Mesendoderm (in vitro differentiated cells): ENCODE measurements around the gene CD1E. TPM values are rescaled to one million over a fixed set of nuclear protein-coding genes. Genes with fewer than 3 reads are reported as not detected.

Source experiments
- DNase-seq: peaks from one replicate; pipeline ENCODE4 v3.0.0; 2013
- H2AK5ac ChIP-seq: 2 replicates; pipeline ENCODE4 v1.6.1; 2013; ENCODE audit warnings: low read length, inconsistent platforms
- H2BK120ac ChIP-seq: 2 replicates; pipeline ENCODE4 v1.6.1; 2013; ENCODE audit warnings: low read depth, mild to moderate bottlenecking, low read length, moderate library complexity, mixed read lengths
- H2BK15ac ChIP-seq: replicated peaks from 2 replicates; pipeline ENCODE4 v1.6.1; 2013; ENCODE audit warnings: low read depth, mild to moderate bottlenecking, moderate library complexity
- H2BK5ac ChIP-seq: 2 replicates; pipeline ENCODE4 v1.6.1; 2013; ENCODE audit warnings: low read length, inconsistent platforms
- H3K18ac ChIP-seq: 2 replicates; pipeline ENCODE4 v1.6.1; 2013; ENCODE audit warnings: mild to moderate bottlenecking, low read length, mixed read lengths
- H3K23ac ChIP-seq: one replicate; pipeline ENCODE4 v1.6.1; 2013; ENCODE audit warnings: low read length
- H3K27ac ChIP-seq: 2 replicates; pipeline ENCODE4 v1.5.1; 2013; ENCODE audit warnings: low read depth, mild to moderate bottlenecking, inconsistent platforms, low read length, moderate library complexity
- H3K27me3 ChIP-seq: 2 replicates; pipeline ENCODE4 v1.6.1; 2013; ENCODE audit warnings: low read length, control low read depth, mild to moderate bottlenecking, inconsistent platforms; ENCODE audit not compliant: insufficient read depth, poor library complexity
- H3K36me3 ChIP-seq: 2 replicates; pipeline ENCODE4 v1.6.1; 2013; ENCODE audit warnings: low read length, inconsistent platforms; ENCODE audit not compliant: control insufficient read depth, insufficient read depth
- H3K4ac ChIP-seq: one replicate; pipeline ENCODE4 v1.6.1; 2013; ENCODE audit warnings: low read depth, mild to moderate bottlenecking, low read length, moderate library complexity
- H3K4me1 ChIP-seq: 2 replicates; pipeline ENCODE4 v1.6.1; 2013; ENCODE audit warnings: low read depth, low read length, inconsistent platforms; ENCODE audit not compliant: control insufficient read depth
- H3K4me2 ChIP-seq: 2 replicates; pipeline ENCODE4 v1.6.1; 2013; ENCODE audit warnings: low read length
- H3K4me3 ChIP-seq: 2 replicates; pipeline ENCODE4 v1.5.1; 2013; ENCODE audit warnings: mild to moderate bottlenecking, low read length
- H3K56ac ChIP-seq: one replicate; pipeline ENCODE4 v1.6.1; 2013; ENCODE audit warnings: low read length
- H3K79me1 ChIP-seq: 2 replicates; pipeline ENCODE4 v1.6.1; 2013; ENCODE audit warnings: low read length, inconsistent platforms
- H3K79me2 ChIP-seq: 2 replicates; pipeline ENCODE4 v1.6.1; 2013; ENCODE audit warnings: mild to moderate bottlenecking, low read length; ENCODE audit not compliant: control insufficient read depth, insufficient read depth
- H3K9ac ChIP-seq: 2 replicates; pipeline ENCODE4 v1.6.1; 2013; ENCODE audit warnings: low read length, inconsistent platforms
- H4K5ac ChIP-seq: one replicate; pipeline ENCODE4 v1.6.1; 2013; ENCODE audit warnings: low read length
- H4K8ac ChIP-seq: one replicate; pipeline ENCODE4 v1.6.1; 2013; ENCODE audit warnings: low read depth, mild to moderate bottlenecking, control low read depth, low read length, moderate library complexity
- WGBS: extraction: QIAGEN DNeasy Blood & Tissue Kit; methylation state at CpG from one replicate; pipeline ENCODE4 v1.1.7; 2013; ENCODE audit warnings: low lambda C conversion rate, missing lambda C conversion rate; ENCODE audit not compliant: insufficient coverage; ENCODE audit errors: extremely low coverage; 5-methylcytosine and 5-hydroxymethylcytosine counted together
- polyA plus RNA-seq, 2 experiments: library from polyadenylated mRNA; stranded (reverse); fragments of 200-250 nt; gene quantifications; one replicate each; pipeline ENCODE4 v1.2.3, GENCODE V29; 2013

The CD1E gene
- not detected for polyA plus RNA-seq (2013, experiment 1 of 2)
- not detected for polyA plus RNA-seq (2013, experiment 2 of 2)

GRCh38 chr1:158353303-158354075 lies at the start of gene CD1E:
Gene CD1E, plus strand, starts transcription at chr1:158353894. Its CDS starts 95 bp downstream, at chr1:158353989.
- H4K5ac ChIP-seq = no peak within 1 kb of the TSS
- no peak within 1 kb of the TSS for H2AK5ac ChIP-seq
- no peak within 1 kb of the TSS for H3K23ac ChIP-seq
- H2BK15ac ChIP-seq = no peak within 1 kb of the TSS
- no peaks in the 10 kb centered on the region for H3K36me3 ChIP-seq
- H3K4me3 ChIP-seq = no peak within 1 kb of the TSS
- H3K79me1 ChIP-seq = no peaks in the 10 kb centered on the region
- H3K79me2 ChIP-seq = no peaks in the 10 kb centered on the region
- WGBS = no CpG with 5 or more reads among the region's 6 CpGs
- H3K4me2 ChIP-seq = no peak within 1 kb of the TSS
- H4K8ac ChIP-seq = no peak within 1 kb of the TSS
- no peaks in the 10 kb centered on the region for H3K4me1 ChIP-seq
- H3K27ac ChIP-seq = no peak within 1 kb of the TSS
- no peak within 1 kb of the TSS for H3K9ac ChIP-seq
- H2BK5ac ChIP-seq = no peak within 1 kb of the TSS
- no peak within 1 kb of the TSS for H3K56ac ChIP-seq
- H3K27me3 ChIP-seq = no peaks in the 10 kb centered on the region
- H3K18ac ChIP-seq = no peak within 1 kb of the TSS
- H3K4ac ChIP-seq = no peak within 1 kb of the TSS
- no peak for DNase-seq
- no peak within 1 kb of the TSS for H2BK120ac ChIP-seq

GRCh38 chr1:158310623-158311022 lies 43.1 kb upstream of the CD1E start:
- no CpG with 5 or more reads among the region's 1 CpG for WGBS
- Histone ChIP-seq H2BK120ac (no peak overlapping the region), H3K23ac (no peak overlapping the region), H3K27me3 (no peaks in the 10 kb centered on the region), H2BK5ac (no peak overlapping the region), H3K18ac (no peak overlapping the region), H3K4me2 (no peak overlapping the region), H3K9ac (no peak overlapping the region), H3K79me2 (no peaks in the 10 kb centered on the region), H4K5ac (no peak overlapping the region), H3K36me3 (no peaks in the 10 kb centered on the region), H2BK15ac (no peak overlapping the region), H4K8ac (no peak overlapping the region), H3K56ac (no peak overlapping the region), H3K27ac (no peak overlapping the region), H3K4ac (no peak overlapping the region), H3K4me3 (no peak overlapping the region), H3K79me1 (no peaks in the 10 kb centered on the region), H2AK5ac (no peak overlapping the region), H3K4me1 (no peaks in the 10 kb centered on the region)
- DNase-seq = no peak

GRCh38 chr1:158311066-158311465 lies 42.6 kb upstream of the CD1E start:
- DNase-seq = no peak
- Histone ChIP-seq H3K4me1 (no peaks in the 10 kb centered on the region), H3K79me1 (no peaks in the 10 kb centered on the region), H4K5ac (no peak overlapping the region), H3K56ac (no peak overlapping the region), H3K4me2 (no peak overlapping the region), H3K23ac (no peak overlapping the region), H3K27me3 (no peaks in the 10 kb centered on the region), H2BK120ac (no peak overlapping the region), H2AK5ac (no peak overlapping the region), H2BK15ac (no peak overlapping the region), H3K9ac (no peak overlapping the region), H3K4me3 (no peak overlapping the region), H3K4ac (no peak overlapping the region), H2BK5ac (no peak overlapping the region), H3K79me2 (no peaks in the 10 kb centered on the region), H3K27ac (no peak overlapping the region), H3K18ac (no peak overlapping the region), H3K36me3 (no peaks in the 10 kb centered on the region), H4K8ac (no peak overlapping the region)
- no CpG with 5 or more reads among the region's 2 CpGs for WGBS

DNA sequence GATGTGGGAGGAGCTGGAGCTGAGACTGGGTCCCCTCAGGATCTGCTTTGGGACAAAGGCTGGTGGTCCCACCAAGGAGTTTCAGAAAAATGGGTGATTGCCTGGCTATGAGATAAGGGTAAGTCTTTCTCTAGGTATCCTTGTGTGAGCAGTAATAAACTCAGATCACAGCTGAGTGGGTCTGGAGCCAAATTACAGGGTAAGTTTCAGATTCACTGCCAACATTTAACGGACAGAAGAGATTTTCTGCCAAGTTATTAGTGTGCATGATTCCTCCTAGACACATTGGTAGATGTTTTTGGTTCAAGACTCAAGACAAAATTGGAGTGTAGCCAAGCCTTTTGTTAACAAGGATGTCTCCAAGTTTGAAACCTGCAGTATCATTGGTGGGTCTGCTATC lies 29.8 kb upstream of the CD1E start:
- H3K4ac ChIP-seq = no peak overlapping the region
- H3K27me3 ChIP-seq = no peaks in the 10 kb centered on the region
- H4K8ac ChIP-seq = no peak overlapping the region
- H3K4me2 ChIP-seq = no peak overlapping the region
- no peak overlapping the region for H4K5ac ChIP-seq
- no CpG with 5 or more reads among the region's 1 CpG for WGBS
- no peak overlapping the region for H3K27ac ChIP-seq
- no peaks in the 10 kb centered on the region for H3K79me2 ChIP-seq
- H3K79me1 ChIP-seq = no peaks in the 10 kb centered on the region
- H2BK120ac ChIP-seq = no peak overlapping the region
- DNase-seq = no peak
- H3K18ac ChIP-seq = no peak overlapping the region
- no peak overlapping the region for H2BK5ac ChIP-seq
- H2BK15ac ChIP-seq = no peak overlapping the region
- H2AK5ac ChIP-seq = no peak overlapping the region
- no peak overlapping the region for H3K4me3 ChIP-seq
- no peaks in the 10 kb centered on the region for H3K36me3 ChIP-seq
- no peaks in the 10 kb centered on the region for H3K4me1 ChIP-seq
- no peak overlapping the region for H3K23ac ChIP-seq
- H3K56ac ChIP-seq = no peak overlapping the region
- H3K9ac ChIP-seq = no peak overlapping the region

DNA sequence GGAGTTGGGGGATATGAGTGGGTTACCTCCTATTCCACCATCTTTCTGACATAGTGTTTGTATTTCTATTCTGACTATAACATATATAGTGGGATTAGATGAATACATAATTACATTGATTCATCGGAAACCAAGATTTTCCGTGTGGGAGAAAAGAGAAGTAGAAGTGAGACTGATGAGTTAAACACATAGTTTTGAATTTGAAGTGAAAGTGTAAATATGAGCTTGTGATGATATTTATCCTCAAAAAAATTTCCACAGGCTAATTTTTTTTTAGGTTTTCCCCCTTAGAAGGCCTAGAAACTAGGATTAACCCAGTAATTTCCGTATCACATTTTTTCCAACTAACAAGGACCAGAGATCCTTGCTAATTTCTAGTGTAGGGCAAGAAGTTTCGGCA lies 29.3 kb upstream of the CD1E start:
- H4K8ac ChIP-seq = no peak overlapping the region
- no CpG with 5 or more reads among the region's 4 CpGs for WGBS

DNA sequence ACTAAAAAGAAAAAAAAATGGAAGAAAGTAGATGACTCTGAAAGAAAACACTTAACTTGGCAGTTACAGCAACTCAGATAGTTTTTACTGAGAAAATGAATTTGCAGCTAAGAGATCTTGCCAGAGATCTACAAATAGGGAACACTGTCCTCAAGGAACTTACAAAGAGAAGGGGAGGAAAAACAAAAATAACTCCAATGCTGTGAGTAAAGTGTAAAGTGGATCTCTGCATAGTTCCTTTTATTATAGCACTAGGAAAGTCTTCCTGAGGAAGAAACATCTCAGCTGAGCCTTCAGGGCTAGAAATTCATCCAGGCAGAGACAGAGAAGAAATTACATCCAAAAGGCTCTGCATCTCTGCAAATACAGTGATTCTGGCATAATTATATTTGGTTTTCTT lies 26.2 kb upstream of the CD1E start:
- no peak overlapping the region for H3K27ac ChIP-seq
- no peak overlapping the region for H2BK15ac ChIP-seq

More for the DNA sequence above, 29.3 kb upstream of the CD1E start:
- Histone ChIP-seq H3K36me3 (no peaks in the 10 kb centered on the region), H2BK120ac (no peak overlapping the region), H3K4me1 (no peaks in the 10 kb centered on the region), H3K79me1 (no peaks in the 10 kb centered on the region), H3K27me3 (no peaks in the 10 kb centered on the region), H3K4ac (no peak overlapping the region), H3K56ac (no peak overlapping the region), H2BK15ac (no peak overlapping the region), H3K4me3 (no peak overlapping the region), H3K27ac (no peak overlapping the region), H3K4me2 (no peak overlapping the region), H3K18ac (no peak overlapping the region), H2AK5ac (no peak overlapping the region), H3K23ac (no peak overlapping the region), H2BK5ac (no peak overlapping the region), H3K9ac (no peak overlapping the region), H3K79me2 (no peaks in the 10 kb centered on the region), H4K5ac (no peak overlapping the region)
- DNase-seq = no peak

More for the DNA sequence above, 26.2 kb upstream of the CD1E start:
- Histone ChIP-seq H3K56ac (no peak overlapping the region), H3K23ac (no peak overlapping the region), H2BK5ac (no peak overlapping the region), H3K18ac (no peak overlapping the region), H3K4ac (no peak overlapping the region), H3K4me2 (no peak overlapping the region), H3K4me3 (no peak overlapping the region), H3K9ac (no peak overlapping the region), H3K79me1 (no peaks in the 10 kb centered on the region), H3K27me3 (no peaks in the 10 kb centered on the region), H4K5ac (no peak overlapping the region), H2AK5ac (no peak overlapping the region), H3K4me1 (no peaks in the 10 kb centered on the region), H3K36me3 (no peaks in the 10 kb centered on the region), H3K79me2 (no peaks in the 10 kb centered on the region), H2BK120ac (no peak overlapping the region), H4K8ac (no peak overlapping the region)
- no peak for DNase-seq
